Activated B cell treated with CpG ODN at 0.5 μM for 24 hours (primary cell): ENCODE data around the gene ADAMTSL1. TPM values are rescaled to one million over a fixed set of nuclear protein-coding genes. Genes with fewer than 3 reads are reported as not detected.

Experiments
- ATAC-seq: fragments of 200-7000 bp; cut with Tn5 transposase; one replicate; pipeline ENCODE4 v1.10.0; 2021; ENCODE audit warnings: low read depth, mild to moderate bottlenecking, moderate library complexity
- CTCF ChIA-PET: fragments of 350-600 bp; sonication (Branson Sonifier 250); formaldehyde crosslinking; loops from one replicate; lab custom pipeline; 2021; ENCODE audit warnings: antibody characterized with exemption; lab: Charles Lee
- POLR2A ChIA-PET: fragments of 350-600 bp; sonication (Branson Sonifier 250); formaldehyde crosslinking; loops from one replicate; lab custom pipeline; 2021; ENCODE audit warnings: antibody characterized with exemption; lab: Charles Lee
- DNase-seq: peaks from one replicate; pipeline ENCODE4 v3.0.0; 2022
- H3K27ac Mint-ChIP-seq: one replicate; pipeline ENCODE4 v1.8.0; 2020; ENCODE audit warnings: mixed read lengths
- H3K27me3 Mint-ChIP-seq: one replicate; pipeline ENCODE4 v1.8.0; 2021; ENCODE audit warnings: mixed read lengths
- H3K36me3 Mint-ChIP-seq: one replicate; pipeline ENCODE4 v1.8.0; 2021; ENCODE audit warnings: low read depth, mixed read lengths
- H3K4me1 Mint-ChIP-seq: one replicate; pipeline ENCODE4 v1.8.0; 2021; ENCODE audit warnings: mixed read lengths
- H3K4me3 Mint-ChIP-seq: one replicate; pipeline ENCODE4 v1.8.0; 2020; ENCODE audit warnings: mild to moderate bottlenecking, mixed read lengths
- H3K9me3 Mint-ChIP-seq: one replicate; pipeline ENCODE4 v1.8.0; 2020; ENCODE audit warnings: mixed read lengths
- intact Hi-C: fragments of 100-400 bp; cut with micrococcal nuclease; formaldehyde crosslinking; loops from one replicate; pipeline ENCODE4 v1.15.1; 2024
- total RNA-seq: library from RNA; stranded (reverse); gene quantifications from 2 replicates; pipeline ENCODE4 v1.2.3, GENCODE V29; 2022
- TF ChIP-seq, protein P1 (sequence below): fragments of 200-600 bp; IDR thresholded peaks from one replicate; pipeline ENCODE4 v1.8.0; 2022; ENCODE audit warnings: antibody characterized with exemption, mild to moderate bottlenecking

Gene ADAMTSL1
- total RNA-seq, 1 donor from 2014 or later, result not detected

GRCh38 chr9:18496256-18497000, 22.5 kb downstream of the ADAMTSL1 start:
- no peaks in the 10 kb centered on the region for H3K36me3 Mint-ChIP-seq
- DNase-seq, result no peak
- H3K9me3 Mint-ChIP-seq, result no peaks in the 10 kb centered on the region
- ChIA-PET CTCF (no interaction called here), POLR2A (no interaction called here)
- no peaks in the 10 kb centered on the region for H3K27me3 Mint-ChIP-seq
- TF ChIP-seq, protein P1, sequence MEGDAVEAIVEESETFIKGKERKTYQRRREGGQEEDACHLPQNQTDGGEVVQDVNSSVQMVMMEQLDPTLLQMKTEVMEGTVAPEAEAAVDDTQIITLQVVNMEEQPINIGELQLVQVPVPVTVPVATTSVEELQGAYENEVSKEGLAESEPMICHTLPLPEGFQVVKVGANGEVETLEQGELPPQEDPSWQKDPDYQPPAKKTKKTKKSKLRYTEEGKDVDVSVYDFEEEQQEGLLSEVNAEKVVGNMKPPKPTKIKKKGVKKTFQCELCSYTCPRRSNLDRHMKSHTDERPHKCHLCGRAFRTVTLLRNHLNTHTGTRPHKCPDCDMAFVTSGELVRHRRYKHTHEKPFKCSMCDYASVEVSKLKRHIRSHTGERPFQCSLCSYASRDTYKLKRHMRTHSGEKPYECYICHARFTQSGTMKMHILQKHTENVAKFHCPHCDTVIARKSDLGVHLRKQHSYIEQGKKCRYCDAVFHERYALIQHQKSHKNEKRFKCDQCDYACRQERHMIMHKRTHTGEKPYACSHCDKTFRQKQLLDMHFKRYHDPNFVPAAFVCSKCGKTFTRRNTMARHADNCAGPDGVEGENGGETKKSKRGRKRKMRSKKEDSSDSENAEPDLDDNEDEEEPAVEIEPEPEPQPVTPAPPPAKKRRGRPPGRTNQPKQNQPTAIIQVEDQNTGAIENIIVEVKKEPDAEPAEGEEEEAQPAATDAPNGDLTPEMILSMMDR, result no peak
- intact Hi-C loops, result no loop called here
- no peak overlapping the region for H3K27ac Mint-ChIP-seq
- no peak overlapping the region for H3K4me3 Mint-ChIP-seq
- ATAC-seq, result no peak
- H3K4me1 Mint-ChIP-seq, result no peaks in the 10 kb centered on the region

- intact Hi-C loops, result no loop called here
- TF ChIP-seq, protein P1, result no peak
- H3K36me3 Mint-ChIP-seq, result no peaks in the 10 kb centered on the region
- no peaks in the 10 kb centered on the region for H3K27me3 Mint-ChIP-seq
- no peak overlapping the region for H3K4me3 Mint-ChIP-seq
- no peak overlapping the region for H3K27ac Mint-ChIP-seq
- no peak for ATAC-seq
- POLR2A ChIA-PET, result no interaction called here
- no peak for DNase-seq
- CTCF ChIA-PET, result no interaction called here
- H3K9me3 Mint-ChIP-seq, result no peaks in the 10 kb centered on the region
- H3K4me1 Mint-ChIP-seq, result no peaks in the 10 kb centered on the region
These were observed 25.1 kb downstream of the ADAMTSL1 start for GRCh38 chr9:18499062-18499461.

DNA sequence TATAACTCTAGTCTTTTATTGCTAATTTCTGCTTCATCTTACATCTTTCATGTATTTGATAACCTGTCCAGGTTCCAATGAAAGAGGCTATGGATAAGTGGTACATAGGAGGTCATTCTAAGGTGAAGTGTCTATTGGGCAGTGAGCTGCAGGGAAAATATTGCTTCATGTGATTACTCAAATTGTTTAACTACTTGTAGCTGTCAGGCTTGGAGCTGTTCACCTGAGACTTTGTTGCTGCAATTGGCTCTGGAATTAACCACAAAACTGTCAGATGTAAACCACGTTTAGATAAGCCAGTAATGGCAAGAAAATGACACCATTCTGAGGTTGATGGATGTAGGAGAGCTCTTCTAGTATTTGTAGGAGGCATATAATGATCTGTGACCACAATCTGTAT, 26.0 kb downstream of the ADAMTSL1 start:
- intact Hi-C loops, result no loop called here
- Mint-ChIP-seq H3K27me3 (no peaks in the 10 kb centered on the region), H3K27ac (no peak overlapping the region), H3K4me1 (no peaks in the 10 kb centered on the region), H3K4me3 (no peak overlapping the region), H3K36me3 (no peaks in the 10 kb centered on the region), H3K9me3 (no peaks in the 10 kb centered on the region)
- ATAC-seq (no peak), DNase-seq (no peak)
- ChIA-PET POLR2A (no interaction called here), CTCF (no interaction called here)
- TF ChIP-seq, protein P1, result no peak

GRCh38 chr9:18500451-18500850, 26.5 kb downstream of the ADAMTSL1 start:
- TF ChIP-seq, protein P1, result no peak
- no peaks in the 10 kb centered on the region for H3K4me1 Mint-ChIP-seq

GRCh38 chr9:18501949-18502348, 28.0 kb downstream of the ADAMTSL1 start:
- DNase-seq (no peak), ATAC-seq (no peak)
- Mint-ChIP-seq H3K9me3 (no peaks in the 10 kb centered on the region), H3K27ac (no peak overlapping the region), H3K4me3 (no peak overlapping the region), H3K4me1 (no peaks in the 10 kb centered on the region), H3K27me3 (no peaks in the 10 kb centered on the region), H3K36me3 (no peaks in the 10 kb centered on the region)
- intact Hi-C loops, result no loop called here
- POLR2A ChIA-PET, result no interaction called here
- TF ChIP-seq, protein P1, result no peak
- CTCF ChIA-PET, result no interaction called here

More at GRCh38 chr9:18500451-18500850, 26.5 kb downstream of the ADAMTSL1 start:
- Mint-ChIP-seq H3K27me3 (no peaks in the 10 kb centered on the region), H3K9me3 (no peaks in the 10 kb centered on the region), H3K4me3 (no peak overlapping the region), H3K27ac (no peak overlapping the region), H3K36me3 (no peaks in the 10 kb centered on the region)
- CTCF ChIA-PET, result no interaction called here
- POLR2A ChIA-PET, result no interaction called here
- ATAC-seq, result no peak
- intact Hi-C loops, result no loop called here
- DNase-seq, result no peak
